Panc1 (cell line): Measurements from ENCODE around the gene ZCCHC9. TPM values are rescaled to one million over a fixed set of nuclear protein-coding genes. Genes with fewer than 3 reads are reported as not detected.

Experiments used
- ATAC-seq: fragments of 200-7000 bp; cut with Tn5 transposase; 2 replicates; pipeline ENCODE4 v1.9.1; 2020; ENCODE audit warnings: mild to moderate bottlenecking, moderate library complexity
- BruUV-seq: library from RNA; stranded (reverse); fragments of 400-500 nt; replicated peaks from 2 replicates; lab custom pipeline; 2021; lab: Mats Ljungman, UMichigan
- CTCF ChIA-PET: fragments of 300-600 bp; sonication (Branson Sonifier 250); formaldehyde crosslinking; loops from one replicate; lab custom pipeline; 2022; ENCODE audit warnings: antibody characterized with exemption; lab: Charles Lee
- POLR2A ChIA-PET: fragments of 300-600 bp; sonication (Branson Sonifier 250); formaldehyde crosslinking; loops from one replicate; lab custom pipeline; 2022; ENCODE audit warnings: antibody characterized with exemption; lab: Charles Lee
- DNase-seq: peaks from one replicate; pipeline ENCODE4 v3.0.0-alpha.2; 2010; ENCODE audit warnings: low read depth, low spot score
- H3K27ac ChIP-seq: 2 replicates; pipeline ENCODE4 v1.5.1; 2011; ENCODE audit warnings: mild to moderate bottlenecking, low read length, inconsistent platforms
- H3K27me3 ChIP-seq: fragments of 200-500 bp; sonication (Bioruptor generic); 2 replicates; pipeline ENCODE4 v1.6.0; 2014; ENCODE audit warnings: low read length, inconsistent platforms; ENCODE audit not compliant: control insufficient read depth, insufficient read depth
- H3K36me3 ChIP-seq: fragments of 200-500 bp; sonication (Bioruptor generic); 2 replicates; pipeline ENCODE4 v1.5.1; 2014; ENCODE audit warnings: inconsistent platforms, mild to moderate bottlenecking, low read length, moderate library complexity; ENCODE audit not compliant: control insufficient read depth, insufficient read depth
- H3K4me1 ChIP-seq: 2 replicates; pipeline ENCODE4 v1.5.1; 2011; ENCODE audit warnings: inconsistent platforms, mild to moderate bottlenecking, low read length, moderate library complexity; ENCODE audit not compliant: control insufficient read depth, insufficient read depth
- H3K4me3 ChIP-seq, 2 experiments: 2 replicates each; pipeline ENCODE4 v1.5.1; 2011 to 2012; ENCODE audit warnings: low read depth in 2 of 2, low read length in 2 of 2, mild to moderate bottlenecking in 2 of 2, inconsistent platforms in 1 of 2, moderate library complexity in 1 of 2
- H3K9me3 ChIP-seq: fragments of 200-500 bp; sonication (Bioruptor generic); 2 replicates; pipeline ENCODE4 v1.5.1; 2014; ENCODE audit warnings: low read depth, mild to moderate bottlenecking, inconsistent platforms, low read length, moderate library complexity; ENCODE audit not compliant: control insufficient read depth, insufficient read depth
- CTCF ChIP-seq: fragments of 450-650 bp; IDR thresholded peaks from 2 replicates; pipeline ENCODE4 v1.5.1; 2017; ENCODE audit warnings: mild to moderate bottlenecking
- POLR2AphosphoS5 ChIP-seq: IDR thresholded peaks from 2 replicates; pipeline ENCODE4 v1.6.1; 2012; ENCODE audit warnings: mild to moderate bottlenecking, low read depth, low read length, moderate library complexity
- REST ChIP-seq, 2 experiments: IDR thresholded peaks; 2 replicates each; pipeline ENCODE4 v1.6.1; 2011 to 2012; ENCODE audit warnings: low read depth in 2 of 2, control low read depth in 1 of 2, low read length in 1 of 2, mild to moderate bottlenecking in 1 of 2, moderate library complexity in 1 of 2; ENCODE audit not compliant: insufficient read depth in 1 of 2
- SIN3A ChIP-seq: IDR thresholded peaks from 2 replicates; pipeline ENCODE4 v1.6.1; 2012; ENCODE audit warnings: low read depth, mild to moderate bottlenecking, low read length, moderate library complexity, borderline replicate concordance; ENCODE audit not compliant: insufficient read depth
- TCF7L2 ChIP-seq: IDR thresholded peaks from 2 replicates; pipeline ENCODE4 v1.6.1; 2011; ENCODE audit warnings: mild to moderate bottlenecking, low read depth, low read length, inconsistent platforms
- in situ Hi-C: cut with HindIII; loops from 2 replicates; pipeline ENCODE4 v1.10.0; 2016; ENCODE audit warnings: low sequenced_read_pairs, low pct_unique_long_range_greater_than_20kb
- intact Hi-C: fragments of 100-400 bp; cut with micrococcal nuclease; formaldehyde crosslinking; loops from one replicate; pipeline ENCODE4 v1.10.0; 2022; ENCODE audit not compliant: unreplicated experiment
- total RNA-seq: library from RNA; stranded (reverse); gene quantifications from one replicate; pipeline ENCODE4 v1.2.1, GENCODE V29; 2021; ENCODE audit not compliant: unreplicated experiment

Gene ZCCHC9
- total RNA-seq, 1 experiment from 2014 or later: 41.5 TPM

GRCh38 chr5:81288021-81288433, 13.4 kb upstream of the ZCCHC9 start:
- intact Hi-C loops (no loop called here), in situ Hi-C loops (no loop called here)
- DNase-seq (no peak), ATAC-seq (no peak)
- Histone ChIP-seq H3K4me1 (no peaks in the 10 kb centered on the region), H3K9me3 (peaks cover 12% of the 10 kb centered on the region; the same call in 1 of the 2 replicates), H3K4me3 (no peak overlapping the region), H3K27me3 (no peaks in the 10 kb centered on the region), H3K27ac (no peak overlapping the region), H3K36me3 (no peaks in the 10 kb centered on the region)
- no TSS peak for BruUV-seq
- POLR2A ChIA-PET: no interaction called here
- CTCF ChIA-PET: no interaction called here
- TF ChIP-seq CTCF (no peak), POLR2AphosphoS5 (no peak), REST (IDR thresholded peaks at IDR 0.05; ENCODE audit: insufficient read depth in 1 of 2, low read depth in 2 of 2, low read length in 1 of 2) (no peak), TCF7L2 (no peak), SIN3A (no peak)

GRCh38 chr5:81290146-81290545, 11.2 kb upstream of the ZCCHC9 start:
- ATAC-seq: no peak

More at GRCh38 chr5:81290146-81290545, 11.2 kb upstream of the ZCCHC9 start:
- DNase-seq: no peak
- ChIA-PET CTCF (no interaction called here), POLR2A (no interaction called here)
- H3K27me3 ChIP-seq: no peaks in the 10 kb centered on the region
- H3K4me3 ChIP-seq: no peak overlapping the region
- H3K27ac ChIP-seq: no peak overlapping the region
- H3K4me1 ChIP-seq: no peaks in the 10 kb centered on the region
- TF ChIP-seq SIN3A (no peak), TCF7L2 (no peak), REST (IDR thresholded peaks at IDR 0.05; ENCODE audit: insufficient read depth in 1 of 2, low read depth in 2 of 2, low read length in 1 of 2) (no peak), CTCF (no peak), POLR2AphosphoS5 (no peak)
- intact Hi-C loops: loop anchor here (10.0 kb wide), 1 partner anchor 45 kb away; no protein-coding TSS in a partner anchor
- BruUV-seq: no TSS peak
- H3K9me3 ChIP-seq: peaks cover 12% of the 10 kb centered on the region; the same call in 1 of the 2 replicates
- no peaks in the 10 kb centered on the region for H3K36me3 ChIP-seq
- in situ Hi-C loops: no loop called here
